ENCODE results near the gene UBXN1.
A peak's percentile ranks its signal among the peaks of the same experiment; 100 is the strongest.
"Not testable (repeated sequence)": the region's sequence is repeated elsewhere in the genome, so short reads cannot be mapped to it uniquely, and the experiment has no call there.

Gene UBXN1

DNA sequence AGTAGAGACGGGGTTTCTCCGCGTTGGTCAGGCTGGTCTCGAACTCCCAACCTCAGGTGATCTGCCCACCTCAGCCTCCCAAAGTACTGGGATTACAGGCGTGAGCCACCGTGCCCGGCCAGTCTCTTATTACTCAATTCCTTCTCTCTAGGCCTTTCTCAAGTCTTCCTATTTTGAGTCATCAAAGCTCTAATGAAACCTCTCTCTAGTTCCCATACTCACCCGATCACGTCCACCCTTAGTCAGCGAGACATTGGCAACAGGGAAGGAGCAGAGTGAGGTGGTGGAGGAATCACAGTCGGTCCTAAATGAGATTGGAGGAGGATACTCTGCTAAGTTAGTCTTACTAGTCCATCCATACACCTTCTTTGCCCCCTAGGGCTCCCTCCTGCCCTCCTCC, 23.4 kb upstream of the UBXN1 start:
- Mint-ChIP-seq H3K4me1 (ENCODE audit: low read depth) (peaks cover 20% of the 10 kb centered on the region), H3K9me3 (no peaks in the 10 kb centered on the region), H3K27ac (no peak overlapping the region), H3K27me3 (no peaks in the 10 kb centered on the region), H3K4me3 (no peak overlapping the region), H3K36me3 (ENCODE audit: low read depth) (peaks cover 31% of the 10 kb centered on the region)

DNA sequence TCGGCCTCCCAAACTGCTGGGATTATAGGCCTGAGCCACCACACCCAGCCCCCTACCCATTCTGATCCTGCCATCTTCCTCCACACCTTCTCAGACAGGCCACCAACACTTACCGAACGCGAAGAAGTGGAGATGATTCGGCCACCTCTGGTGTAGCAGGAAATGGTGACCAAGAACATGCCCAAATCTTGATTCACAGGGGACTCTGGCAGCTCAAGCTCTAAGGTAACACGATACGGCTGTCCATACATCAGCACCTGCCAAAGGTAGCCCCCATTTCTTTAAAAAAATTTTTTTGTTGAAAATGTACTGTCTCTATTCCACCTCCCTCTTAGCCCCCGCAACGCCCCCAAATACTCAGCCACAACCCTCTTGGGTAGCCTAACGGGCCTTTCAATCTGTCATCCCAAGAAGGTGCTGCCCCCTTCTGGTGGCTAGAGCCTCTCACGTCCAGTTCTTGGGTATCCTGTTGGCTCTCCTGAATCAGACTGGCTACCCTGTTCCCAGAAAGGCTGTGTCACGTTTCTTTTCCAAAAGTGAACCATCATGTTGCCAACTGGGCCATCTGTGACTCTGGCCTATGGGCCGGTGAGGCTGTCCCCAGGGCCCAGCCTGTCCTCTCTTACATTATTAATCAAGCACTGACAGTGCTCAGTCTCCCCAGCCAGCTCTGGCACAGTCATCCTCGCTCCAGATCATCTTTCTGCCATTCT, 15.7 kb upstream of the UBXN1 start:
- Mint-ChIP-seq H3K4me3 (no peak overlapping the region), H3K4me1 (ENCODE audit: low read depth) (peaks cover 7% of the 10 kb centered on the region), H3K27me3 (no peaks in the 10 kb centered on the region), H3K9me3 (no peaks in the 10 kb centered on the region), H3K36me3 (ENCODE audit: low read depth) (peaks cover 23% of the 10 kb centered on the region), H3K27ac (no peak overlapping the region)

GRCh38 chr11:62693624-62694023, 14.8 kb upstream of the UBXN1 start:
- H3K4me3 Mint-ChIP-seq: not testable (repeated sequence)

GRCh38 chr11:62689421-62690183, 10.7 kb upstream of the UBXN1 start, which contains the start of gene LRRN4CL:
TSS of gene LRRN4CL (minus strand) at chr11:62689530. CDS start at chr11:62688508, 1,022 bp downstream.
- Mint-ChIP-seq H3K27me3 (peaks cover 9% of the 10 kb centered on the region), H3K27ac (no peak within 1 kb of the TSS), H3K4me3 (no peak within 1 kb of the TSS)

More at GRCh38 chr11:62693624-62694023, 14.8 kb upstream of the UBXN1 start:
- not testable (repeated sequence) for H3K9me3 Mint-ChIP-seq; H3K4me1 Mint-ChIP-seq (ENCODE audit: low read depth); H3K27ac Mint-ChIP-seq; H3K27me3 Mint-ChIP-seq
- H3K36me3 Mint-ChIP-seq (ENCODE audit: low read depth): peaks cover 24% of the 10 kb centered on the region

DNA sequence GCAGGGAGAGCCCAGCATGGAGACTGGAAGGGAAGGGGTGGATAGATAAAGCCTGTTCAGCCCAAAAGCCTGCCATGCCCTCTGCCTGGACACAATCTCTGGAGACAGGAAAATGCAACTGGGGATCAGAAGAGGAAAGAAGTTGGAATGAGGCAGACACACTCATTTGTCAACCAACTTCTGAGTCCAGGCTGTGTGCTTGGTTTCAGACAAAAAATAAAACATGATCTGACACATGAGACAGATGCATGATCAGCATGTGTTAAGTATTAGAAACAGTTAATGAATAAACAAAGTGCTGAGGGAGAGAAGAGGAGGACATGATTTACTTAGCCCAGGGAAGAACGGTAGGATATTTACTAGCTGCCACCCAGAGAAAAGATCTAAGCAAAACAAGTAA, 9.6 kb upstream of the UBXN1 start:
- H3K27ac Mint-ChIP-seq: no peak overlapping the region
- H3K4me3 Mint-ChIP-seq: no peak overlapping the region
- H3K27me3 Mint-ChIP-seq: peaks cover 9% of the 10 kb centered on the region
- no peaks in the 10 kb centered on the region for H3K9me3 Mint-ChIP-seq
- H3K4me1 Mint-ChIP-seq (ENCODE audit: low read depth): no peaks in the 10 kb centered on the region
- peaks cover 23% of the 10 kb centered on the region for H3K36me3 Mint-ChIP-seq (ENCODE audit: low read depth)

More at GRCh38 chr11:62689421-62690183, 10.7 kb upstream of the UBXN1 start, which contains the start of gene LRRN4CL:
- Mint-ChIP-seq H3K36me3 (ENCODE audit: low read depth) (peaks cover 23% of the 10 kb centered on the region), H3K4me1 (ENCODE audit: low read depth) (peaks cover 2% of the 10 kb centered on the region), H3K9me3 (no peaks in the 10 kb centered on the region)

- H3K36me3 Mint-ChIP-seq (ENCODE audit: low read depth): peaks cover 20% of the 10 kb centered on the region
- H3K4me3 Mint-ChIP-seq: no peak overlapping the region
- no peaks in the 10 kb centered on the region for H3K4me1 Mint-ChIP-seq (ENCODE audit: low read depth)
- peaks cover 9% of the 10 kb centered on the region for H3K27me3 Mint-ChIP-seq
- no peak overlapping the region for H3K27ac Mint-ChIP-seq
- no peaks in the 10 kb centered on the region for H3K9me3 Mint-ChIP-seq
These were observed 8.9 kb upstream of the UBXN1 start for GRCh38 chr11:62687508-62688396.

DNA sequence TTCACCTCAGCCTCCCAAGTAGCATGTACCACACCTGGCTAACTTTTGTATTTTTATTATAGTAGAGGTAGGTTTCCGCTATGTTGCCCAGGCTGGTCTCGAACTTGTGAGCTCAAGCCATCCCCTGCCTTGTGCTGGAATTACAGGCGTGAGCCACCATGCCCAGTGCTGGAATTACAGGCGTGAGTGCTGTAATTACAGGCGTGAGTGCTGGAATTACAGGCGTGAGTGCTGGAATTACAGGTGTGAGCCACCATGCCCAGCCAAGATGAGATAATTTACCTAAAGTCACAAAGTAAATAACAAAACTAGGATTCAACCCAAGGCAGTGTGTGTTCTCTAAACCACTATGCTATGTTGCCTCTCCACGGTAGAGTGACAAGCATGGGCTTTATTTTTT, 3.6 kb upstream of the UBXN1 start:
- Mint-ChIP-seq H3K4me3 (no peak overlapping the region), H3K9me3 (no peaks in the 10 kb centered on the region), H3K27ac (no peak overlapping the region), H3K4me1 (ENCODE audit: low read depth) (peaks cover 22% of the 10 kb centered on the region), H3K36me3 (ENCODE audit: low read depth) (peaks cover 6% of the 10 kb centered on the region), H3K27me3 (peaks cover 5% of the 10 kb centered on the region)

DNA sequence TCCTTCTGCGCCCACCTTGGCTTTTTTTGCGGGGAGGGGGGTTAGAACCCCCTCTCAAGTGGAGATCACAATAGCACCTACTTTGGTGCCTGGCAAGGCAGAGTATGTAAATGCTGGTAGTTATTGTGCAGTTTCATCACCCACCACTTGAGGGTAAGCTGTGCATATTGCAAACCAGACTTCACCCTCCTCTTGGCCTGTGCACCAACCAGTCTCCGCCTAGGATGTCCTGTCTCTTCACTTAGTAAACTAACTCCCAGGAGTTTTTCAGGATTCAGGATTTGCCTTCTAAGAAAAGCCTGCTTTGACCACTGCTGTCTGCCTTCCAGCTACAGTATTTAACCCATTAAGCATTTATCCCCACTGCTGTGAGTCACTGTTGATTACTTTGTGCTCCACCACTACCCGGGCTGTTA, 2.0 kb upstream of the UBXN1 start:
- H3K36me3 Mint-ChIP-seq (ENCODE audit: low read depth): peaks cover 17% of the 10 kb centered on the region
- no peak overlapping the region for H3K4me3 Mint-ChIP-seq
- peaks cover 29% of the 10 kb centered on the region for H3K4me1 Mint-ChIP-seq (ENCODE audit: low read depth)
- H3K9me3 Mint-ChIP-seq: no peaks in the 10 kb centered on the region
- no peaks in the 10 kb centered on the region for H3K27me3 Mint-ChIP-seq
- peak overlapping the region; percentile 51 for H3K27ac Mint-ChIP-seq

- Mint-ChIP-seq H3K9me3 (no peaks in the 10 kb centered on the region), H3K36me3 (ENCODE audit: low read depth) (peaks cover 25% of the 10 kb centered on the region), H3K27me3 (no peaks in the 10 kb centered on the region), H3K27ac (peak overlapping the region; percentile 92), H3K4me1 (ENCODE audit: low read depth) (peaks cover 38% of the 10 kb centered on the region), H3K4me3 (peak overlapping the region; percentile 88)
These were observed 472 bp downstream of the UBXN1 start for GRCh38 chr11:62678433-62678769.

GRCh38 chr11:62677714-62678113, 1.2 kb downstream of the UBXN1 start:
- H3K4me1 Mint-ChIP-seq (ENCODE audit: low read depth): peaks cover 45% of the 10 kb centered on the region

DNA sequence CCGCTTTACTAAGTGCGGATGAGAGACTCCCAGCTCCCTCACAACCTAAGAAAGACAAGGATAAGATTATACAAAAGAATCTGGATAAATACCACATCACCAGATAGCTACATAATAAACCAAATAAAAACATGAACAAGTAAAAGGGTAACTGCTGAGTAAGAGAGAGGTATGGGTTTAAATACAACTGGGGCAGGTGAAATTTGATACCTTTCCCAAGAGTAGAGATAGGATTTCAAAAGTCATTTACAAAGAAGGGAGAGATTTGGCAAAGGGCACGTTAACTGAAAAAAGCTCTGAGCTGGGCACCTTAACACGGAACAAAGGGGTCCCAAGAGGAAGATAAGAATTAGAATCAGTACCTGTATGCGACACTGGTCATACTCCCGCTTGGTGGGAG, 1.7 kb downstream of the UBXN1 start:
- Mint-ChIP-seq H3K4me1 (ENCODE audit: low read depth) (peaks cover 50% of the 10 kb centered on the region), H3K27ac (peak overlapping the region; percentile 67), H3K36me3 (ENCODE audit: low read depth) (peaks cover 26% of the 10 kb centered on the region), H3K9me3 (no peaks in the 10 kb centered on the region), H3K4me3 (peak overlapping the region; percentile 88), H3K27me3 (no peaks in the 10 kb centered on the region)

More at GRCh38 chr11:62677714-62678113, 1.2 kb downstream of the UBXN1 start:
- H3K36me3 Mint-ChIP-seq (ENCODE audit: low read depth): peaks cover 25% of the 10 kb centered on the region
- peak overlapping the region; percentile 92 for H3K27ac Mint-ChIP-seq
- H3K4me3 Mint-ChIP-seq: peak overlapping the region; percentile 88
- H3K27me3 Mint-ChIP-seq: no peaks in the 10 kb centered on the region
- no peaks in the 10 kb centered on the region for H3K9me3 Mint-ChIP-seq

DNA sequence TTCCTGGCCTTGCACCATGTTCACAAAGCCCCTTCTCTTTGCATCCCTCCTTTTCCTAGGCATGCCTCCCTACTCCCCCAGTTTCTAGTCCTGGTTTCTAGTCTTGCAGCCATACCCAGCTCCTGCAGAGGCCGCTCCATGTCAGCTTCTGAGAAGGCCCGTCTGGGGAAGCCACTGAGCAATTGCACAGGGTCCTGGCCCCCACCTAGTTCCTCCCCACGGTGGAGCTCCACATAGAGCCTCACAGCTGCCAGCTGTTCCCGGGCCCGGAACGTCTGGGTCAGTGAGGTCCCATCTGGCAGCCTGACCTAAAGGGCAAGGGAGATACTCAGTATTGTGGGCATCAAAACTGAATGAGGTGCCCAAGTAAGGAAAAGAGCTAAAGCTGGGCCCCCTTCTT, 2.2 kb downstream of the UBXN1 start:
- no peaks in the 10 kb centered on the region for H3K9me3 Mint-ChIP-seq
- peaks cover 31% of the 10 kb centered on the region for H3K36me3 Mint-ChIP-seq (ENCODE audit: low read depth)
- H3K27ac Mint-ChIP-seq: peak overlapping the region; percentile 67
- peak overlapping the region; percentile 88 for H3K4me3 Mint-ChIP-seq
- peaks cover 51% of the 10 kb centered on the region for H3K4me1 Mint-ChIP-seq (ENCODE audit: low read depth)
- H3K27me3 Mint-ChIP-seq: no peaks in the 10 kb centered on the region

GRCh38 chr11:62675415-62675814, 3.5 kb downstream of the UBXN1 start:
- not testable (repeated sequence) for H3K4me3 Mint-ChIP-seq, H3K27ac Mint-ChIP-seq, H3K9me3 Mint-ChIP-seq, H3K27me3 Mint-ChIP-seq
- H3K36me3 Mint-ChIP-seq (ENCODE audit: low read depth): peaks cover 43% of the 10 kb centered on the region
- H3K4me1 Mint-ChIP-seq (ENCODE audit: low read depth): peaks cover 52% of the 10 kb centered on the region

GRCh38 chr11:62673196-62673525, 5.7 kb downstream of the UBXN1 start:
- Mint-ChIP-seq H3K27ac (peak overlapping the region; percentile 99), H3K9me3 (no peaks in the 10 kb centered on the region), H3K36me3 (ENCODE audit: low read depth) (peaks cover 61% of the 10 kb centered on the region), H3K4me1 (ENCODE audit: low read depth) (peaks cover 65% of the 10 kb centered on the region), H3K4me3 (peak overlapping the region; percentile 96), H3K27me3 (no peaks in the 10 kb centered on the region)

Data from stimulated activated naive CD8-positive, alpha-beta T cell treated with anti-CD3 and anti-CD28 coated beads, Interleukin-15, Interleukin-2, amounts not matched to agents 100 ng/mL and 50 ng/mL, for 24 hours (primary cell).